ENCODE results near the gene SLIT1.

Gene SLIT1

DNA sequence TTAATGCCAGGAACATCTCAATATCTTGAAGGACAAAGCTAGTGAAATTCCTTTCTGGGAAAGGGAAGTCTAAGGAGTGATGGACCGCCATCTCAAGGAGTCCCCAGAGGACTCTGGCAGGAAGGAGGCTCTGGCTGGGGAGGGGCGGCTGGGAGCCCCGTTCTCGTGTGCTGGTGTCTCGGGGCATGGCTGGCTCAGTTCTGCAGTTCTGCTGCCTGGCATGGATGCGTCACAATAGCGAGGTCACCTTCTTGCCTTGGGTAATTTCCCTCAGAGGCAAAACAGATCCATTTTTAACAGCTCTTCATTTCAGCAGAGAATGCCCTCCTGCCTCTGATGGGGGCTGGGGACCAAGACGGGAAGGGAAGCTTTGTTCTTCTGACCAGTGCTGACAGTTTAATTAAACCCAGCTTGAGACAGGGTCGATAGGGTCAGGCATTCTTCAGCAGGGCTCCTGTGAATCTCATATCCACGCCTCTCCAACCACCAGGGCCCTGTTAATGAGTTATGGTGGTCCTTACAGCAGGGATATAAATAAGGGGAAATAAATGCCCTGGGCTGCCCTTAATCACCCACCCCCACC is 35.7 kb downstream of the SLIT1 start:
- Mint-ChIP-seq H3K9me3 (no peaks in the 10 kb centered on the region), H3K36me3 (ENCODE audit: low read depth) (no peaks in the 10 kb centered on the region), H3K27ac (no peak overlapping the region), H3K4me1 (no peaks in the 10 kb centered on the region), H3K27me3 (peaks cover 1% of the 10 kb centered on the region), H3K4me3 (no peak overlapping the region)
- no peak for DNase-seq
- no peak for ATAC-seq

- ATAC-seq, result no peak
- Mint-ChIP-seq H3K36me3 (ENCODE audit: low read depth) (no peaks in the 10 kb centered on the region), H3K4me3 (no peak overlapping the region), H3K27me3 (peaks cover 1% of the 10 kb centered on the region), H3K4me1 (no peaks in the 10 kb centered on the region), H3K27ac (no peak overlapping the region), H3K9me3 (no peaks in the 10 kb centered on the region)
- DNase-seq, result no peak
Observed at GRCh38 chr10:97149079-97149531, 36.7 kb downstream of the SLIT1 start.

GRCh38 chr10:97144297-97144696 is 41.5 kb downstream of the SLIT1 start:
- ATAC-seq (no peak), DNase-seq (no peak)
- Mint-ChIP-seq H3K27me3 (peaks cover 22% of the 10 kb centered on the region), H3K4me3 (no peak overlapping the region), H3K36me3 (ENCODE audit: low read depth) (no peaks in the 10 kb centered on the region), H3K4me1 (peaks cover 1% of the 10 kb centered on the region), H3K9me3 (no peaks in the 10 kb centered on the region), H3K27ac (no peak overlapping the region)

DNA sequence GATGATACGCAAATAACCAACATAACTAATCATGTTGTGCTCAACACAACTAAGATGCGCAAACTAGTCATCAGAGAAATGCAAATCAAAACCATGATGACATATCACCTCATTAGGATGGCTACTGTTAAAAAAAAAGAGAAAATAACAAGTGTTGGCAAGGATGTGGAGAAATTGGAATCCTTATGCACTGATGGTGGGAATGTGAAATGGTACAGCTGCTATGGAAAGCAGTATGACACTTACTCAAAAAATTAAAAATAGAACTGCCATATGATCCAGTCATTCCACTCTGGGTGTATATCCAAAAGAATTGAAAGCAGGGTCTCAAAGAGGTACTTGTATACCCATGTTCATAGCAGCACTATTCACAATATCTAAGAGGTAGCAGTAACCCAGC is 42.9 kb downstream of the SLIT1 start:
- no peaks in the 10 kb centered on the region for H3K9me3 Mint-ChIP-seq
- no peaks in the 10 kb centered on the region for H3K36me3 Mint-ChIP-seq (ENCODE audit: low read depth)
- no peak overlapping the region for H3K27ac Mint-ChIP-seq
- ATAC-seq (no peak), DNase-seq (no peak)
- peaks cover 1% of the 10 kb centered on the region for H3K4me1 Mint-ChIP-seq
- peaks cover 24% of the 10 kb centered on the region for H3K27me3 Mint-ChIP-seq
- no peak overlapping the region for H3K4me3 Mint-ChIP-seq

DNA sequence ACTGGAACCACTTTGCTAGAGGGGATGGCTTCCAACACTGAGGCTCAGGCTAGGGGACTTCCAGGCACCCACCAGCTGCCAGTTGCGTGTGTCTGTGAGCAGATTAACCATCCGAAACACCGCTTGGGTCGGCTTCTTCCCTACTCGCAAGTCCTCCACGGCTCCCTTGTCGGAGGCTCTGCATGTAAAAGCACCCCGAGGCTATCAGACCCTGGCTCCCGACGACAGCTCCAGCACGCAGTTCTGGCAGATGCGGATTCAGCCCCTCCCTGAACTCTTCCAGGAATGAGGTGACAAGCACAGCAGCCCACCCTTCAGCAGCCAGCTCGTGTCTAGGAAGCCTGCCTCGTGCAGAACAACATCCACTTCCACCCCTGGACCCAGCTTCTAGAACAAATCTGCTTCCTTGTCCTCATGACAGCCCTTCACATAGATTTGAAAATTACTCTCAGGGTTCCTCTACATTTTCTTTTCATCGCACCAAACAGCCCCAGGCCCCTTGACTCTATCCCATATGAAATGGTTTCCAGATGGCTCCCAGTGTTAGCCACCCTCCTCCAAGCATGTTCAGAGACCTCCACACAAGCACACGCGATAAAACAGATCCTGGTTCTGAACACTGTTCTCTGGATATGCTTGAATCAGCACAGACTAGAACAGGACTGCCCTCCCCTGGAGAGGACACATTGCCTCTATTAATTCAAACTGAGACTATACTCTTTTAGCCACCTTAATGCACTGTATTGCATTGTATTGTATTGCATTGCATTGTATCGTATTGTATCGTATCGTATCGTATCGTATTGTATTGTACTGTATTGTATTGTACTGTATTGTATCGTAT is 44.6 kb downstream of the SLIT1 start:
- Mint-ChIP-seq H3K4me3 (no peak overlapping the region), H3K4me1 (peaks cover 1% of the 10 kb centered on the region), H3K27me3 (peaks cover 24% of the 10 kb centered on the region), H3K27ac (no peak overlapping the region), H3K36me3 (ENCODE audit: low read depth) (no peaks in the 10 kb centered on the region), H3K9me3 (no peaks in the 10 kb centered on the region)
- ATAC-seq (no peak), DNase-seq (no peak)

DNA sequence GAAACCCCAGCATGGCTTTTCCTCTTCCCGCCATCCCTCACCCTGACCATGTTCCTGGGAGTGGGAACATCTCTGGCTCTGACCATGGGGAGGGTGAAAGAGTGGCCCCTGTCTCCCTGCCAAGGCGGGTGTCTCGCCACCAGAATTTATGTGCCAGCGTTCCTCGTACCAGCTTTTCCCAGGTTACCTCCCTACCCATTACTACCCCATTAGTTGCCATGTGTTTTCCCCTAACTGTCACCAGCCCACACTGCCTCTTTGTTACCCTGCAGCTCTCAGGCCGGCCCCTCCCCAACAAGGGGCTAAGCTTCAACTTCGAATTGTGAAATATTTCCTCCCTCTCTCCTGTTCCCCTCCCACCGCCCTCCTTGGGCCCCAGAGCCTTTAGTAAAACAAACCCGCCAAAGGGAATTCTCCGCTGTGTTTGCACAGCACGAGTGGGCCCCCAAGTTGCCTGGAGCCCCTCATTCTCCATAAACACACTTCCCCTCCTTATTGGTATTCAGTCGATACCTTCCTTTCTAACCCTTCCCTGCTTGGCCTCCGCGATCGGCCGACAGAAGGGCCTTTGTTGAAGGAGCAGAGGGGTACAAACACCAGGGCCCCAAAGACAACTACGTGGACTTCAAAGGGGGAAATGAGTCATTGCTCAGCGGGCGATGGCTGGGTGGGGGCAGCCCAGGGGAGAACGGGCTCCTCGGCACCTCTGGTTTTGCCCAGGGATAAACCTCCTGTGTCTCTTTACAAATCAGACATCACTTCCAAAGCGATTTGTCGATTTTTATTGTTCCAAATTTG is 45.5 kb downstream of the SLIT1 start:
- Mint-ChIP-seq H3K27me3 (peaks cover 24% of the 10 kb centered on the region), H3K36me3 (ENCODE audit: low read depth) (no peaks in the 10 kb centered on the region), H3K9me3 (no peaks in the 10 kb centered on the region), H3K4me3 (no peak overlapping the region), H3K27ac (no peak overlapping the region), H3K4me1 (peaks cover 1% of the 10 kb centered on the region)
- ATAC-seq (no peak), DNase-seq (no peak)

DNA sequence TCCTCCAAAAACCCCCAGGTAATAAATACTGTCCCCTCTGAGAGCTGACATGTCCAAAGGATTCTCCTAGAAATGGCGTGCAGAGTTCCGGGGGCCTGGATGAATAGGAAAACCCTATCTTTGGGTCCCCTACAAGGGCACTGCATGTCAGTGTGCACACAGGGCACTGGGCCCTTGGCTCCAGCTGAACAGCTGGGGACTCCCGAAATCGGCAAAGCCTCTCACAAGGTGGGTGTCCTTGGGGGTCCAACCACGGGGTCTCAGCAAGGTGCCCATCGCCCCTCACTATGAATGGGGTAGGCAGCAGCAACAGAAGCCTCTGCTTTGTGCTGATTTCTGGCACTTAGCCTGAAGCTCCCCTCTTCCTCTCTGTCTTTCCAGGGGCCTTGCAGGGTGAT is 46.1 kb downstream of the SLIT1 start:
- Mint-ChIP-seq H3K27ac (no peak overlapping the region), H3K27me3 (peaks cover 24% of the 10 kb centered on the region), H3K9me3 (no peaks in the 10 kb centered on the region), H3K4me1 (peaks cover 1% of the 10 kb centered on the region), H3K4me3 (no peak overlapping the region), H3K36me3 (ENCODE audit: low read depth) (no peaks in the 10 kb centered on the region)
- DNase-seq (no peak), ATAC-seq (no peak)

DNA sequence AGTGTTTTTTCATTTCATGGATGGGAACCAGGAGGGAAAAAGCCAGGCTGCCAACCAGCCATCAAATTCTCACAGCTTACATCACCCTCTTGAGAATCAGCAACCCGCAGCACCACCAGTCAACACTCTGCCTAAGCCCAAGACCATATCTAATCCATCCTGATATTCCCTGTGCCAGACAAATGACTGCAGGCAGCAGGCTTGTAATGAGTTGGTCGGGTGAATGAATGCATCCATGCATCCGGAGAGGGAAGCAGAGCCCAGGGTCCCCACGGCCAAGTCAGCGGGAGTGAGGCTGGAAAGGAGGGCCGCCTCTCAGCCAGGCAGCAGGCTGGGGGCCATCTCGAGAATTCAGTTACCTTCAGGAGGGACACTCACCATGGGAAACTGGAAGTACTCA is 46.9 kb downstream of the SLIT1 start:
- Mint-ChIP-seq H3K27ac (no peak overlapping the region), H3K4me1 (peaks cover 1% of the 10 kb centered on the region), H3K36me3 (ENCODE audit: low read depth) (no peaks in the 10 kb centered on the region), H3K27me3 (peaks cover 24% of the 10 kb centered on the region), H3K4me3 (no peak overlapping the region), H3K9me3 (no peaks in the 10 kb centered on the region)
- DNase-seq (no peak), ATAC-seq (no peak)

GRCh38 chr10:97138174-97138573 is 47.6 kb downstream of the SLIT1 start:
- Mint-ChIP-seq H3K36me3 (ENCODE audit: low read depth) (no peaks in the 10 kb centered on the region), H3K4me3 (no peak overlapping the region), H3K27me3 (peaks cover 22% of the 10 kb centered on the region), H3K9me3 (no peaks in the 10 kb centered on the region), H3K27ac (no peak overlapping the region), H3K4me1 (peaks cover 1% of the 10 kb centered on the region)
- DNase-seq, result no peak
- ATAC-seq, result no peak

- Mint-ChIP-seq H3K4me3 (no peak overlapping the region), H3K36me3 (ENCODE audit: low read depth) (no peaks in the 10 kb centered on the region), H3K4me1 (peaks cover 1% of the 10 kb centered on the region), H3K27ac (no peak overlapping the region), H3K9me3 (no peaks in the 10 kb centered on the region), H3K27me3 (peaks cover 12% of the 10 kb centered on the region)
- ATAC-seq (no peak), DNase-seq (no peak)
Observed at GRCh38 chr10:97136756-97137155, 49.0 kb downstream of the SLIT1 start.

GRCh38 chr10:97135464-97135863 is 50.3 kb downstream of the SLIT1 start:
- no peak overlapping the region for H3K27ac Mint-ChIP-seq

DNA sequence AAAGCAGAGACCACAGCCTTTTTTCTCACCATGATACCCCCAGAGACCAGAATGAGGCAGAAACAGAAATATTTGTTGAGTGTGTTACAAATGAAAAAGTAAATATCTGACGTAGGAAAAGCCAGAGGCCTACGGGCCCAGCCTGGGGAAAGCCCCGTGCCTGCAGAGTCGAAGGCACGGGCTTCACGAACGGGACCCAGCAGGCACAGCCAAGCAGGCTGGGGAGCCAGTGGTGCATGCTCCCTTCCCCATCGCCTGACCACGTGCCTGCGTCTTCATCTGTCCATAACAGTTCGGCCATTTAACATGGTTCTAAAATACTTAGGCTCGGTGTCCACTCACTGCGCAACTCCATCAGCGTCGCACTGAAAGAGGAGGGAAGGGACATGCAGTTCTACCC is 50.8 kb downstream of the SLIT1 start:
- no peaks in the 10 kb centered on the region for H3K4me1 Mint-ChIP-seq
- H3K27ac Mint-ChIP-seq, result no peak overlapping the region
- no peak for ATAC-seq
- no peaks in the 10 kb centered on the region for H3K9me3 Mint-ChIP-seq
- peaks cover 7% of the 10 kb centered on the region for H3K27me3 Mint-ChIP-seq
- no peak for DNase-seq
- H3K4me3 Mint-ChIP-seq, result no peak overlapping the region
- H3K36me3 Mint-ChIP-seq (ENCODE audit: low read depth), result no peaks in the 10 kb centered on the region

More at GRCh38 chr10:97135464-97135863, 50.3 kb downstream of the SLIT1 start:
- H3K4me3 Mint-ChIP-seq, result no peak overlapping the region
- H3K4me1 Mint-ChIP-seq, result no peaks in the 10 kb centered on the region
- H3K9me3 Mint-ChIP-seq, result no peaks in the 10 kb centered on the region
- ATAC-seq (no peak), DNase-seq (no peak)
- H3K27me3 Mint-ChIP-seq, result peaks cover 10% of the 10 kb centered on the region
- no peaks in the 10 kb centered on the region for H3K36me3 Mint-ChIP-seq (ENCODE audit: low read depth)

GRCh38 chr10:97134110-97134509 is 51.6 kb downstream of the SLIT1 start:
- Mint-ChIP-seq H3K36me3 (ENCODE audit: low read depth) (no peaks in the 10 kb centered on the region), H3K27ac (no peak overlapping the region), H3K4me3 (no peak overlapping the region), H3K27me3 (peaks cover 5% of the 10 kb centered on the region), H3K4me1 (no peaks in the 10 kb centered on the region), H3K9me3 (no peaks in the 10 kb centered on the region)
- ATAC-seq (no peak), DNase-seq (no peak)

DNA sequence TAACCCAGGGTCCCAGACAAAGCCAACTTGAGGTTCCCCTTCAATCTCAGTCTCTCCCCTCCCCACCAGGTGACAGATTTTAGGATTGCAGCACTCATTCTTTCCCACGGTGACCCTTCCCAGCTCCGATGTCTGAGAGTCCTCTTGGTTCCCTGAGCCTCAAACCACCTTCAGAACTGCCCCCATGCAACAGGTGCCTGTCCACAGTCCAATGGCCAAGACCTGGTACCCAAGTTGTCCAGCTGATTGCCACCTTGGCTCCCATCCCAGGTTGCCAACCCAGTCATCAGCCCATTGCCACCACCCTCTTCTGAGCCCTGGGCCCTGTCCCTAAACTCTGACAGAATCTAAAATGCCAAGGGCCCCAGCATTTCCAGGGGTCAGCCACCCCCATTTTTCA is 53.5 kb downstream of the SLIT1 start:
- Mint-ChIP-seq H3K9me3 (no peaks in the 10 kb centered on the region), H3K4me3 (no peak overlapping the region), H3K36me3 (ENCODE audit: low read depth) (no peaks in the 10 kb centered on the region), H3K4me1 (no peaks in the 10 kb centered on the region), H3K27me3 (peaks cover 3% of the 10 kb centered on the region), H3K27ac (no peak overlapping the region)
- ATAC-seq, result no peak
- DNase-seq, result no peak

DNA sequence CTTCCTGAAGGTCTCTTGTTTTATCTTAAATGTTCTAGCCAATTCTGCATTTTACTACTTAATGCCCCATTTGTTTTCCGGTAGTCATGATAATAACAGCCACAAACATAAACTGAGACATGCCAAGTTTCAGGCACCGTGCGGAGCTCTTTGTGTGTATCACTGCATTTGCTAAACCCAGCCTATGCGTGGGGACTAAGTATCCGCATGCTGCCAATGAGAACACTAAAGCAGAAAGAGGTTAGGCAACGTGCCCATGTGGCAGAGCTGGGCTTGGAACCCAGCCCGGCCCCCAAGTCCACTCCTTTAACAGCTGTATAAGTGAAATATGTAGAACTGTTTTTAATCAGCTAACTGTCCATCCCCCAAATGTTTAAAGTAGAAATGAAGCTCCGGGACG is 54.1 kb downstream of the SLIT1 start:
- Mint-ChIP-seq H3K4me1 (no peaks in the 10 kb centered on the region), H3K9me3 (no peaks in the 10 kb centered on the region), H3K4me3 (no peak overlapping the region), H3K27ac (no peak overlapping the region), H3K27me3 (peaks cover 3% of the 10 kb centered on the region), H3K36me3 (ENCODE audit: low read depth) (no peaks in the 10 kb centered on the region)
- no peak for ATAC-seq
- DNase-seq, result no peak
